ENCODE results near the gene OR51T1. TPM values are rescaled to one million over a fixed set of nuclear protein-coding genes. Genes with fewer than 3 reads are reported as not detected.

OR51T1 gene
- total RNA-seq, 1 experiment from 2014 or later = not detected

DNA sequence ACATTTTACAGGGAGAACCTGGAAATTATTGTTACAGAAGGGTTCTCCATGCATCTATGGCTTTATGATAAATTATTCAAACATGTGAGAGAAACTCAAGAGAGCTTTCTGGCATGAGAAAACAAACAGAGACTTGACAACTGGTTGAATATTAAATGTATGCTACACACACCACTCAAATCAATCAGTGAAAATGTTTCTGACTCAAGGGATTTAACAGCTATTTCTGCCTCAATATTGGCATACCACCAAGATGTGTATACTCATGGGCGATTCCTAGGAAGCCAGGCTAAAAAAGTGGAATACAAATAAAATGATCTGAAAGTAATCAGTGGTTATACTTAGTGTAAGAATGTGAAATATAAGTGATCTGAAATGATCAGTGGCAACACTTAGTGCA lies 15.8 kb upstream of the OR51T1 start:
- Histone ChIP-seq H3K79me2 (ENCODE audit: insufficient read depth, low read length) (no peaks in the 10 kb centered on the region), H3K14ac (ENCODE audit: insufficient read depth, low read length) (no peak overlapping the region), H3K18ac (ENCODE audit: insufficient read length, low read depth, low read length) (no peak overlapping the region), H3T11ph (ENCODE audit: low read length) (no peak overlapping the region), H2AK5ac (ENCODE audit: insufficient read length, low read length) (no peak overlapping the region), H3K4me2 (ENCODE audit: insufficient read depth, insufficient read length, low read length) (no peak overlapping the region), H3K23me2 (ENCODE audit: insufficient read length, low read depth, low read length, poor library complexity, severe bottlenecking) (no peaks in the 10 kb centered on the region), H4K91ac (ENCODE audit: insufficient read length, low read depth, low read length) (no peak overlapping the region), H4K8ac (replicated peaks; ENCODE audit: insufficient read length, low read depth, low read length) (no peak overlapping the region), H2AFZ (ENCODE audit: low read length) (no peak overlapping the region), H3K4me1 (ENCODE audit: insufficient read depth, low read length) (peaks cover 2% of the 10 kb centered on the region), H3K27ac (ENCODE audit: insufficient read length, low read depth, low read length) (no peak overlapping the region), H3K9ac (ENCODE audit: extremely low read depth, insufficient read length, low read length) (no peak overlapping the region), H2BK120ac (ENCODE audit: low read depth, low read length, poor library complexity, severe bottlenecking) (no peak overlapping the region), H2BK20ac (ENCODE audit: low read depth, low read length, poor library complexity, severe bottlenecking) (no peak overlapping the region), H3K9me3 (ENCODE audit: control insufficient read depth, low read depth, low read length) (no peaks in the 10 kb centered on the region), H3K56ac (ENCODE audit: insufficient read length, low read depth, low read length) (no peak overlapping the region), H2BK12ac (ENCODE audit: insufficient read length, low read depth, low read length) (no peak overlapping the region), H4K20me1 (ENCODE audit: control insufficient read depth, insufficient read depth, insufficient read length) (no peaks in the 10 kb centered on the region), H4K5ac (ENCODE audit: insufficient read length, low read depth, low read length) (no peak overlapping the region), H2BK5ac (ENCODE audit: insufficient read length, low read length) (no peak overlapping the region), H3K4ac (ENCODE audit: low read depth, low read length) (no peak overlapping the region), H3K79me1 (ENCODE audit: insufficient read depth, low read depth, low read length, poor library complexity, severe bottlenecking) (no peaks in the 10 kb centered on the region), H3K23ac (ENCODE audit: insufficient read length, low read depth, low read length) (no peak overlapping the region), H2BK15ac (ENCODE audit: low read depth, low read length) (no peak overlapping the region), H3K27me3 (ENCODE audit: insufficient read depth, low read length) (no peaks in the 10 kb centered on the region)
- H3K9me3 Mint-ChIP-seq = peaks cover 7 to 9% of the 10 kb centered on the region in 2 experiments
- H3K4me3 Mint-ChIP-seq = no peak overlapping the region
- peaks cover 38 to 41% of the 10 kb centered on the region in 2 experiments for H3K4me1 Mint-ChIP-seq
- H3K36me3 Mint-ChIP-seq (ENCODE audit: insufficient read depth in 1 of 3, low read depth in 3 of 3) = peaks cover 0 to 8% (median 4%) of the 10 kb centered on the region in 3 experiments; a peak in 4 of 7 replicates
- WGBS (ENCODE audit: extremely low coverage, insufficient read length, low lambda C conversion rate) = no CpG with 5 or more reads among the region's 1 CpG
- no peak for DNase-seq
- TF ChIP-seq, protein P1, sequence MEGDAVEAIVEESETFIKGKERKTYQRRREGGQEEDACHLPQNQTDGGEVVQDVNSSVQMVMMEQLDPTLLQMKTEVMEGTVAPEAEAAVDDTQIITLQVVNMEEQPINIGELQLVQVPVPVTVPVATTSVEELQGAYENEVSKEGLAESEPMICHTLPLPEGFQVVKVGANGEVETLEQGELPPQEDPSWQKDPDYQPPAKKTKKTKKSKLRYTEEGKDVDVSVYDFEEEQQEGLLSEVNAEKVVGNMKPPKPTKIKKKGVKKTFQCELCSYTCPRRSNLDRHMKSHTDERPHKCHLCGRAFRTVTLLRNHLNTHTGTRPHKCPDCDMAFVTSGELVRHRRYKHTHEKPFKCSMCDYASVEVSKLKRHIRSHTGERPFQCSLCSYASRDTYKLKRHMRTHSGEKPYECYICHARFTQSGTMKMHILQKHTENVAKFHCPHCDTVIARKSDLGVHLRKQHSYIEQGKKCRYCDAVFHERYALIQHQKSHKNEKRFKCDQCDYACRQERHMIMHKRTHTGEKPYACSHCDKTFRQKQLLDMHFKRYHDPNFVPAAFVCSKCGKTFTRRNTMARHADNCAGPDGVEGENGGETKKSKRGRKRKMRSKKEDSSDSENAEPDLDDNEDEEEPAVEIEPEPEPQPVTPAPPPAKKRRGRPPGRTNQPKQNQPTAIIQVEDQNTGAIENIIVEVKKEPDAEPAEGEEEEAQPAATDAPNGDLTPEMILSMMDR (conservative IDR thresholded peaks at IDR 0.05) = no peak
- H3K27me3 Mint-ChIP-seq (ENCODE audit: low read depth) = peaks cover 2% of the 10 kb centered on the region; the same call in 1 of the 2 replicates
- peak overlapping the region in 1 of 3 experiments; percentile 89; a peak in 1 of 7 replicates for H3K27ac Mint-ChIP-seq
